ENCODE data around the gene BATF3.

Gene BATF3

GRCh38 chr1:212686591-212686990 lies 13.0 kb downstream of the BATF3 start:
- Histone ChIP-seq H3K36me3 (ENCODE audit: insufficient read depth, low read length) (no peaks in the 10 kb centered on the region), H3K9me3 (ENCODE audit: low read length) (no peaks in the 10 kb centered on the region), H3K27me3 (ENCODE audit: insufficient read depth, low read length) (no peaks in the 10 kb centered on the region), H3K4me3 (ENCODE audit: low read length) (no peak overlapping the region), H2AFZ (ENCODE audit: low read depth, low read length) (no peak overlapping the region), H3K4me1 (ENCODE audit: insufficient read depth, low read length) (peaks cover 2% of the 10 kb centered on the region)

- Histone ChIP-seq H3K4me3 (ENCODE audit: low read length) (no peak overlapping the region), H3K27me3 (ENCODE audit: insufficient read depth, low read length) (no peaks in the 10 kb centered on the region), H3K36me3 (ENCODE audit: insufficient read depth, low read length) (no peaks in the 10 kb centered on the region), H2AFZ (ENCODE audit: low read depth, low read length) (no peak overlapping the region), H3K4me1 (ENCODE audit: insufficient read depth, low read length) (peaks cover 3% of the 10 kb centered on the region), H3K9me3 (ENCODE audit: low read length) (no peaks in the 10 kb centered on the region)
These were observed 13.6 kb downstream of the BATF3 start for GRCh38 chr1:212686069-212686468.

GRCh38 chr1:212685429-212685828 lies 14.2 kb downstream of the BATF3 start:
- Histone ChIP-seq H3K9me3 (ENCODE audit: low read length) (no peaks in the 10 kb centered on the region), H3K4me1 (ENCODE audit: insufficient read depth, low read length) (peaks cover 10% of the 10 kb centered on the region), H3K27me3 (ENCODE audit: insufficient read depth, low read length) (no peaks in the 10 kb centered on the region), H3K36me3 (ENCODE audit: insufficient read depth, low read length) (no peaks in the 10 kb centered on the region), H2AFZ (ENCODE audit: low read depth, low read length) (no peak overlapping the region), H3K4me3 (ENCODE audit: low read length) (no peak overlapping the region)

- H3K36me3 ChIP-seq (ENCODE audit: insufficient read depth, low read length) = no peaks in the 10 kb centered on the region
- H3K4me1 ChIP-seq (ENCODE audit: insufficient read depth, low read length) = peaks cover 13% of the 10 kb centered on the region
- no peak overlapping the region for H3K4me3 ChIP-seq (ENCODE audit: low read length)
- H2AFZ ChIP-seq (ENCODE audit: low read depth, low read length) = no peak overlapping the region
- no peaks in the 10 kb centered on the region for H3K27me3 ChIP-seq (ENCODE audit: insufficient read depth, low read length)
- no peaks in the 10 kb centered on the region for H3K9me3 ChIP-seq (ENCODE audit: low read length)
These were observed 15.0 kb downstream of the BATF3 start for GRCh38 chr1:212684521-212685090.

GRCh38 chr1:212684076-212684475 lies 15.6 kb downstream of the BATF3 start:
- Histone ChIP-seq H3K4me3 (ENCODE audit: low read length) (no peak overlapping the region), H2AFZ (ENCODE audit: low read depth, low read length) (no peak overlapping the region), H3K9me3 (ENCODE audit: low read length) (no peaks in the 10 kb centered on the region), H3K27me3 (ENCODE audit: insufficient read depth, low read length) (no peaks in the 10 kb centered on the region), H3K4me1 (ENCODE audit: insufficient read depth, low read length) (peaks cover 15% of the 10 kb centered on the region), H3K36me3 (ENCODE audit: insufficient read depth, low read length) (no peaks in the 10 kb centered on the region)

- H3K9me3 ChIP-seq (ENCODE audit: low read length) = no peaks in the 10 kb centered on the region
- no peaks in the 10 kb centered on the region for H3K36me3 ChIP-seq (ENCODE audit: insufficient read depth, low read length)
- H3K4me3 ChIP-seq (ENCODE audit: low read length) = no peak overlapping the region
- H3K4me1 ChIP-seq (ENCODE audit: insufficient read depth, low read length) = peaks cover 19% of the 10 kb centered on the region
- no peak overlapping the region for H2AFZ ChIP-seq (ENCODE audit: low read depth, low read length)
- H3K27me3 ChIP-seq (ENCODE audit: insufficient read depth, low read length) = no peaks in the 10 kb centered on the region
These were observed 16.3 kb downstream of the BATF3 start for GRCh38 chr1:212683357-212683722.

GRCh38 chr1:212680680-212681389 lies 18.8 kb downstream of the BATF3 start:
- Histone ChIP-seq H3K9me3 (ENCODE audit: low read length) (no peaks in the 10 kb centered on the region), H3K27me3 (ENCODE audit: insufficient read depth, low read length) (no peaks in the 10 kb centered on the region), H3K4me3 (ENCODE audit: low read length) (no peak overlapping the region), H2AFZ (ENCODE audit: low read depth, low read length) (no peak overlapping the region), H3K36me3 (ENCODE audit: insufficient read depth, low read length) (no peaks in the 10 kb centered on the region), H3K4me1 (ENCODE audit: insufficient read depth, low read length) (peaks cover 33% of the 10 kb centered on the region)

- Histone ChIP-seq H3K27me3 (ENCODE audit: insufficient read depth, low read length) (no peaks in the 10 kb centered on the region), H3K36me3 (ENCODE audit: insufficient read depth, low read length) (no peaks in the 10 kb centered on the region), H3K9me3 (ENCODE audit: low read length) (no peaks in the 10 kb centered on the region), H2AFZ (ENCODE audit: low read depth, low read length) (no peak overlapping the region), H3K4me3 (ENCODE audit: low read length) (no peak overlapping the region), H3K4me1 (ENCODE audit: insufficient read depth, low read length) (peaks cover 33% of the 10 kb centered on the region)
These were observed 20.9 kb downstream of the BATF3 start for GRCh38 chr1:212678456-212679410.

- peaks cover 33% of the 10 kb centered on the region for H3K4me1 ChIP-seq (ENCODE audit: insufficient read depth, low read length)
- H3K36me3 ChIP-seq (ENCODE audit: insufficient read depth, low read length) = no peaks in the 10 kb centered on the region
These were observed 22.1 kb downstream of the BATF3 start for GRCh38 chr1:212677573-212677972.

GRCh38 chr1:212677136-212677535 lies 22.5 kb downstream of the BATF3 start:
- no peaks in the 10 kb centered on the region for H3K9me3 ChIP-seq (ENCODE audit: low read length)

More at GRCh38 chr1:212677573-212677972, 22.1 kb downstream of the BATF3 start:
- Histone ChIP-seq H3K27me3 (ENCODE audit: insufficient read depth, low read length) (no peaks in the 10 kb centered on the region), H2AFZ (ENCODE audit: low read depth, low read length) (no peak overlapping the region), H3K4me3 (ENCODE audit: low read length) (no peak overlapping the region), H3K9me3 (ENCODE audit: low read length) (no peaks in the 10 kb centered on the region)

GRCh38 chr1:212675675-212676074 lies 24.0 kb downstream of the BATF3 start:
- Histone ChIP-seq H3K36me3 (ENCODE audit: insufficient read depth, low read length) (no peaks in the 10 kb centered on the region), H3K4me1 (ENCODE audit: insufficient read depth, low read length) (peaks cover 33% of the 10 kb centered on the region), H3K27me3 (ENCODE audit: insufficient read depth, low read length) (no peaks in the 10 kb centered on the region), H2AFZ (ENCODE audit: low read depth, low read length) (no peak overlapping the region), H3K4me3 (ENCODE audit: low read length) (no peak overlapping the region), H3K9me3 (ENCODE audit: low read length) (no peaks in the 10 kb centered on the region)

More at GRCh38 chr1:212677136-212677535, 22.5 kb downstream of the BATF3 start:
- Histone ChIP-seq H3K27me3 (ENCODE audit: insufficient read depth, low read length) (no peaks in the 10 kb centered on the region), H2AFZ (ENCODE audit: low read depth, low read length) (no peak overlapping the region), H3K4me1 (ENCODE audit: insufficient read depth, low read length) (peaks cover 33% of the 10 kb centered on the region), H3K36me3 (ENCODE audit: insufficient read depth, low read length) (no peaks in the 10 kb centered on the region), H3K4me3 (ENCODE audit: low read length) (no peak overlapping the region)

GRCh38 chr1:212674872-212675271 lies 24.8 kb downstream of the BATF3 start:
- Histone ChIP-seq H3K9me3 (ENCODE audit: low read length) (no peaks in the 10 kb centered on the region), H3K27me3 (ENCODE audit: insufficient read depth, low read length) (no peaks in the 10 kb centered on the region), H3K36me3 (ENCODE audit: insufficient read depth, low read length) (no peaks in the 10 kb centered on the region), H2AFZ (ENCODE audit: low read depth, low read length) (no peak overlapping the region), H3K4me1 (ENCODE audit: insufficient read depth, low read length) (peaks cover 26% of the 10 kb centered on the region), H3K4me3 (ENCODE audit: low read length) (no peak overlapping the region)
